HepG2 (cell line): ENCODE results near the gene STK36. TPM values are rescaled to one million over a fixed set of nuclear protein-coding genes. Genes with fewer than 3 reads are reported as not detected.
A peak's percentile ranks its signal among the peaks of the same experiment; 100 is the strongest.
"Not testable (repeated sequence)": the region's sequence is repeated elsewhere in the genome, so short reads cannot be mapped to it uniquely, and the experiment has no call there.

Experiments used
- ASH2L ChIP-seq: fragments of 300-600, 200-600 bp; sonication (generic); IDR thresholded peaks from 2 replicates; pipeline ENCODE4 v1.7.0; 2017; ENCODE audit warnings: low read depth, mild to moderate bottlenecking, moderate library complexity, mixed read lengths, low read length; ENCODE audit not compliant: insufficient read length
- ELF3 ChIP-seq: IDR thresholded peaks from 2 replicates; pipeline ENCODE4 v1.6.1; 2016; ENCODE audit warnings: missing genetic modification reagents, missing compliant biosample characterization
- ERF ChIP-seq: IDR thresholded peaks from 2 replicates; pipeline ENCODE4 v1.6.1; 2018; ENCODE audit warnings: missing biosample characterization, missing genetic modification reagents
- FOSL2 ChIP-seq: sonication (generic); formaldehyde crosslinking; IDR thresholded peaks from 2 replicates; pipeline ENCODE4 v1.4.0; 2020; ENCODE audit warnings: missing genetic modification reagents
- GATAD2A ChIP-seq: IDR thresholded peaks from 2 replicates; pipeline ENCODE4 v1.6.1; 2016
- HDAC2 ChIP-seq: sonication (generic); formaldehyde crosslinking; IDR thresholded peaks from 2 replicates; pipeline ENCODE4 v1.4.0; 2020; ENCODE audit warnings: missing genetic modification reagents
- MIXL1 ChIP-seq: IDR thresholded peaks from 2 replicates; pipeline ENCODE4 v1.6.1; 2016
- RCOR2 ChIP-seq: IDR thresholded peaks from 2 replicates; pipeline ENCODE4 v1.6.1; 2016; ENCODE audit warnings: missing biosample characterization, missing genetic modification reagents
- SAP130 ChIP-seq: IDR thresholded peaks from 2 replicates; pipeline ENCODE4 v1.6.1; 2016; ENCODE audit warnings: low read depth
- SMC3 ChIP-seq: IDR thresholded peaks from 2 replicates; pipeline ENCODE4 v1.6.1; 2011; ENCODE audit warnings: low read length, improper control_type of control experiment
- SOX13 ChIP-seq, 3 experiments: fragments of 450-650 bp in 1 of 3; sonication (generic) in 1 of 3; formaldehyde crosslinking in 1 of 3; IDR thresholded peaks in 2 of 3; conservative IDR thresholded peaks in 1 of 3; 2 replicates each; pipeline versions ENCODE4 v1.5.0 to v1.6.1; 2016 to 2020; ENCODE audit warnings: antibody characterized with exemption in 1 of 3, mild to moderate bottlenecking in 1 of 3, missing compliant biosample characterization in 1 of 3, missing genetic modification reagents in 1 of 3, moderate library complexity in 1 of 3
- TEAD3 ChIP-seq: optimal IDR thresholded peaks from 2 replicates; pipeline ENCODE3; 2016; ENCODE audit warnings: borderline replicate concordance
- THAP11 ChIP-seq: IDR thresholded peaks from 2 replicates; pipeline ENCODE4 v1.6.1; 2016; ENCODE audit warnings: missing biosample characterization, missing genetic modification reagents
- ZNF605 ChIP-seq: sonication (generic); formaldehyde crosslinking; IDR thresholded peaks from 2 replicates; pipeline ENCODE4 v1.8.0; 2022; ENCODE audit warnings: mild to moderate bottlenecking, missing genetic modification reagents
- ZNF614 ChIP-seq: IDR thresholded peaks from 2 replicates; pipeline ENCODE4 v1.6.1; 2018; ENCODE audit warnings: missing biosample characterization, missing genetic modification reagents, inconsistent platforms, borderline replicate concordance
- polyA plus RNA-seq, 8 experiments: library from polyadenylated mRNA; depleted of rRNA in 3 of 8; stranded (reverse) in 7 of 8; unstranded in 1 of 8; fragments of >200 nt; fragmentation: Illumina TruSeq in 4 of 8; extraction: Trizol in 4 of 8; gene quantifications; 2 replicates each; pipeline versions ENCODE4 v1.2.1 to v1.2.3, GENCODE V29; 2011 to 2016; ENCODE audit warnings: low read depth in 4 of 8, missing spikeins in 1 of 8, mixed read lengths in 1 of 8; ENCODE audit not compliant: insufficient read depth in 1 of 8
- total RNA-seq, 5 experiments: library from RNA; depleted of rRNA; stranded (reverse); fragments of >200 nt; fragmentation: Illumina TruSeq; extraction: Trizol; gene quantifications; 2 replicates each; pipeline ENCODE4 v1.2.3, GENCODE V29; 2016; ENCODE audit warnings: low read depth in 1 of 5
- TF ChIP-seq, protein P1 (sequence below): sonication (generic); formaldehyde crosslinking; IDR thresholded peaks from 2 replicates; pipeline ENCODE4 v1.8.1; 2023; ENCODE audit warnings: mild to moderate bottlenecking, moderate library complexity, missing genetic modification reagents
- TF ChIP-seq, protein P2 (sequence below), 2 experiments: fragments of 450-650 bp in 1 of 2; sonication (generic) in 1 of 2; formaldehyde crosslinking; IDR thresholded peaks; 2 replicates each; pipeline versions ENCODE4 v1.5.0 to v1.8.0; 2020 to 2022; ENCODE audit warnings: mild to moderate bottlenecking in 1 of 2, missing genetic modification reagents in 1 of 2
- TF ChIP-seq, protein P3 (sequence below): IDR thresholded peaks from 2 replicates; pipeline ENCODE4 v1.6.1; 2016; ENCODE audit warnings: low read depth, borderline replicate concordance
- TF ChIP-seq, protein P4 (sequence below): IDR thresholded peaks from 2 replicates; pipeline ENCODE4 v1.6.1; 2016; ENCODE audit warnings: missing compliant biosample characterization, missing genetic modification reagents, borderline replicate concordance
- TF ChIP-seq, protein P5 (sequence below): IDR thresholded peaks from 2 replicates; pipeline ENCODE4 v1.6.1; 2012; ENCODE audit warnings: inconsistent platforms
- TF ChIP-seq, protein P6 (sequence below): sonication (generic); formaldehyde crosslinking; IDR thresholded peaks from 2 replicates; pipeline ENCODE4 v1.4.0; 2020; ENCODE audit warnings: missing genetic modification reagents
- TF ChIP-seq, protein P7 (sequence below): IDR thresholded peaks from 2 replicates; pipeline ENCODE4 v1.6.1; 2018; ENCODE audit warnings: missing genetic modification reagents

The STK36 gene
- total and polyA plus RNA-seq, 2 of the 13 experiments (the other 11 are each of a cell fraction or from before 2014, with no cell fraction given): 45.9 to 83.5 TPM

DNA sequence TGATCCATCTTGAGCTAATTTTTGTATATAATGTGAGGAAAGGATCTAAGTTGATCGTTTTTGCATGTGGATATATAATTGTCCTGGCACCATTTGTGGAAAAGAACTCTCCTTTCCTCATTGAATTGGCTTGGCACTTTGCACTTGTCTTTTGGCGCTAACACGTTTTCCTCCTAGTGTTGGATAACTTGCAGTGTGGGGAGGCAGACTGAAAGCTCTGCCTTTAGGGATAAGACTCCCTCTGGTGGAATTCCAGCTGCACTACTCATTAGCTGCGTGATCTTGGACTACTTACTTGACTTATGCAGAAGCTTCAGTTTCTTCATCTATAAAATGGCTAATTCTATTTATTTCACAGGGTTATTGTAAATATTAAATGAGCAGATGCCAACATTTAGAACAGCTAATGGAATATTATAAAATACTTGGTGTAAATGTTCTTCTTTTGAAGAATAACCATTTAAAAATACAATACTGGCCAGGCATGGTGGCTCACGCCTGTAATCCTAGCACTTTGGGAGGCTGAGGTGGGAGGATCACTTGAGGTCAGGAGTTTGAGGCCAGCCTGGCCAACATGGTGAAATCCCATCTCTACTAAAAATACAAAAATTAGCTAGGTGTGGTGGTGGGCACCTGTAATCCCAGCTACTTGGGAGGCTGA, 15.6 kb downstream of the STK36 start (continued):
- TF ChIP-seq, protein P1, sequence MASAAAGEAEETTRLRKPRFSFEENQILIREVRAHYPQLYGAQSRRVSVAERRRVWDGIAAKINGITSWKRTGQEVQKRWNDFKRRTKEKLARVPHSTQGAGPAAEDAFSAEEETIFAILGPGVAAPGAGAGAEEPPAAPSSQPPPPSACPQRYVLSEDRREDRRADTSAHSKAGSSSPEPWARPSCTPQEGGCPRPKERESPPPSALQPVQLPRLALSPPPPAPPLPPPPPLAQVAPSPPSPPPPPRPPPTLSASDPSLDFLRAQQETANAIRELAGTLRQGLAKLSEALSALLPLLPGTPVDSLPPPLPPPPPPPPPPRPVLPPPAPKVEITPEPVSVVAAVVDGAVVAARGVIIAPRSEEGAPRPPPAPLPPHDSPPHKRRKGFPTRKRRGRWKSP (CRISPR knock-in tag): peak; percentile 92; the same call in 1 of the 2 replicates
- TF ChIP-seq, protein P2, sequence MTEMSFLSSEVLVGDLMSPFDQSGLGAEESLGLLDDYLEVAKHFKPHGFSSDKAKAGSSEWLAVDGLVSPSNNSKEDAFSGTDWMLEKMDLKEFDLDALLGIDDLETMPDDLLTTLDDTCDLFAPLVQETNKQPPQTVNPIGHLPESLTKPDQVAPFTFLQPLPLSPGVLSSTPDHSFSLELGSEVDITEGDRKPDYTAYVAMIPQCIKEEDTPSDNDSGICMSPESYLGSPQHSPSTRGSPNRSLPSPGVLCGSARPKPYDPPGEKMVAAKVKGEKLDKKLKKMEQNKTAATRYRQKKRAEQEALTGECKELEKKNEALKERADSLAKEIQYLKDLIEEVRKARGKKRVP (CRISPR knock-in tag; IDR thresholded peaks at IDR 0.05): 0 out of 4 replicates have a peak, but pooled peaks of 1 of the 2 experiments have one; percentile 26
- TF ChIP-seq, protein P3, sequence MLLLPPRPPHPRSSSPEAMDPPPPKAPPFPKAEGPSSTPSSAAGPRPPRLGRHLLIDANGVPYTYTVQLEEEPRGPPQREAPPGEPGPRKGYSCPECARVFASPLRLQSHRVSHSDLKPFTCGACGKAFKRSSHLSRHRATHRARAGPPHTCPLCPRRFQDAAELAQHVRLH: peak; percentile 42; the same call in 1 of the 2 replicates
- TF ChIP-seq ZNF605 (CRISPR knock-in tag) (0 out of 2 replicates have a peak, but pooled peaks have one; percentile 23), TEAD3 (CRISPR knock-in tag) (peak; percentile 88), FOSL2 (CRISPR knock-in tag) (0 out of 2 replicates have a peak, but pooled peaks have one; percentile 25), SMC3 (peak; percentile 98), HDAC2 (CRISPR knock-in tag) (peak; percentile 34; the same call in 1 of the 2 replicates), GATAD2A (peak; percentile 62), RCOR2 (CRISPR knock-in tag) (0 out of 2 replicates have a peak, but pooled peaks have one; percentile 54), SAP130 (CRISPR knock-in tag) (peak; percentile 55; the same call in 1 of the 2 replicates), THAP11 (CRISPR knock-in tag) (peak; percentile 56; the same call in 1 of the 2 replicates), ELF3 (CRISPR knock-in tag) (peak; percentile 72), ERF (CRISPR knock-in tag) (0 out of 2 replicates have a peak, but pooled peaks have one; percentile 67), ZNF614 (CRISPR knock-in tag) (0 out of 2 replicates have a peak, but pooled peaks have one; percentile 51), SOX13 (CRISPR knock-in tag; conservative IDR thresholded peaks at IDR 0.05 in 1 of 2, IDR thresholded peaks at IDR 0.05 in 1 of 2) (0 out of 4 replicates have a peak, but pooled peaks of 1 of the 2 experiments have one; percentile 17), ASH2L (peak; percentile 57), MIXL1 (CRISPR knock-in tag) (peak; percentile 93)
- TF ChIP-seq, protein P4, sequence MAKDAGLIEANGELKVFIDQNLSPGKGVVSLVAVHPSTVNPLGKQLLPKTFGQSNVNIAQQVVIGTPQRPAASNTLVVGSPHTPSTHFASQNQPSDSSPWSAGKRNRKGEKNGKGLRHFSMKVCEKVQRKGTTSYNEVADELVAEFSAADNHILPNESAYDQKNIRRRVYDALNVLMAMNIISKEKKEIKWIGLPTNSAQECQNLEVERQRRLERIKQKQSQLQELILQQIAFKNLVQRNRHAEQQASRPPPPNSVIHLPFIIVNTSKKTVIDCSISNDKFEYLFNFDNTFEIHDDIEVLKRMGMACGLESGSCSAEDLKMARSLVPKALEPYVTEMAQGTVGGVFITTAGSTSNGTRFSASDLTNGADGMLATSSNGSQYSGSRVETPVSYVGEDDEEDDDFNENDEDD (CRISPR knock-in tag): peak; percentile 63; the same call in 1 of the 2 replicates
- TF ChIP-seq, protein P5, sequence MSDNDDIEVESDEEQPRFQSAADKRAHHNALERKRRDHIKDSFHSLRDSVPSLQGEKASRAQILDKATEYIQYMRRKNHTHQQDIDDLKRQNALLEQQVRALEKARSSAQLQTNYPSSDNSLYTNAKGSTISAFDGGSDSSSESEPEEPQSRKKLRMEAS: peak; percentile 43; the same call in 1 of the 2 replicates
- TF ChIP-seq, protein P6, sequence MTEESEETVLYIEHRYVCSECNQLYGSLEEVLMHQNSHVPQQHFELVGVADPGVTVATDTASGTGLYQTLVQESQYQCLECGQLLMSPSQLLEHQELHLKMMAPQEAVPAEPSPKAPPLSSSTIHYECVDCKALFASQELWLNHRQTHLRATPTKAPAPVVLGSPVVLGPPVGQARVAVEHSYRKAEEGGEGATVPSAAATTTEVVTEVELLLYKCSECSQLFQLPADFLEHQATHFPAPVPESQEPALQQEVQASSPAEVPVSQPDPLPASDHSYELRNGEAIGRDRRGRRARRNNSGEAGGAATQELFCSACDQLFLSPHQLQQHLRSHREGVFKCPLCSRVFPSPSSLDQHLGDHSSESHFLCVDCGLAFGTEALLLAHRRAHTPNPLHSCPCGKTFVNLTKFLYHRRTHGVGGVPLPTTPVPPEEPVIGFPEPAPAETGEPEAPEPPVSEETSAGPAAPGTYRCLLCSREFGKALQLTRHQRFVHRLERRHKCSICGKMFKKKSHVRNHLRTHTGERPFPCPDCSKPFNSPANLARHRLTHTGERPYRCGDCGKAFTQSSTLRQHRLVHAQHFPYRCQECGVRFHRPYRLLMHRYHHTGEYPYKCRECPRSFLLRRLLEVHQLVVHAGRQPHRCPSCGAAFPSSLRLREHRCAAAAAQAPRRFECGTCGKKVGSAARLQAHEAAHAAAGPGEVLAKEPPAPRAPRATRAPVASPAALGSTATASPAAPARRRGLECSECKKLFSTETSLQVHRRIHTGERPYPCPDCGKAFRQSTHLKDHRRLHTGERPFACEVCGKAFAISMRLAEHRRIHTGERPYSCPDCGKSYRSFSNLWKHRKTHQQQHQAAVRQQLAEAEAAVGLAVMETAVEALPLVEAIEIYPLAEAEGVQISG (CRISPR knock-in tag): peak; percentile 87
- TF ChIP-seq, protein P7, sequence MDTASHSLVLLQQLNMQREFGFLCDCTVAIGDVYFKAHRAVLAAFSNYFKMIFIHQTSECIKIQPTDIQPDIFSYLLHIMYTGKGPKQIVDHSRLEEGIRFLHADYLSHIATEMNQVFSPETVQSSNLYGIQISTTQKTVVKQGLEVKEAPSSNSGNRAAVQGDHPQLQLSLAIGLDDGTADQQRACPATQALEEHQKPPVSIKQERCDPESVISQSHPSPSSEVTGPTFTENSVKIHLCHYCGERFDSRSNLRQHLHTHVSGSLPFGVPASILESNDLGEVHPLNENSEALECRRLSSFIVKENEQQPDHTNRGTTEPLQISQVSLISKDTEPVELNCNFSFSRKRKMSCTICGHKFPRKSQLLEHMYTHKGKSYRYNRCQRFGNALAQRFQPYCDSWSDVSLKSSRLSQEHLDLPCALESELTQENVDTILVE: 0 out of 2 replicates have a peak, but pooled peaks have one; percentile 28
- not testable (repeated sequence) for TF ChIP-seq SOX13 (IDR thresholded peaks at IDR 0.05)
